BLaER1 (cell line): ENCODE results near the gene ENO2.
"Not testable (repeated sequence)": the region's sequence is repeated elsewhere in the genome, so short reads cannot be mapped to it uniquely, and the experiment has no call there.

Experiments used
- H3K27ac ChIP-seq: shearing (Covaris generic); formaldehyde crosslinking; 2 replicates; pipeline ENCODE4 v1.8.1; 2022
- H3K27me3 ChIP-seq: shearing (Covaris generic); formaldehyde crosslinking; 2 replicates; pipeline ENCODE4 v1.8.1; 2022
- H3K36me3 ChIP-seq: shearing (Covaris generic); formaldehyde crosslinking; 2 replicates; pipeline ENCODE4 v1.8.1; 2022
- H3K4me1 ChIP-seq: shearing (Covaris generic); formaldehyde crosslinking; 2 replicates; pipeline ENCODE4 v1.8.1; 2022
- H3K4me2 ChIP-seq: shearing (Covaris generic); formaldehyde crosslinking; 2 replicates; pipeline ENCODE4 v1.8.1; 2022
- H3K4me3 ChIP-seq: shearing (Covaris generic); formaldehyde crosslinking; 2 replicates; pipeline ENCODE4 v1.8.1; 2022
- H3K9ac ChIP-seq: shearing (Covaris generic); formaldehyde crosslinking; 2 replicates; pipeline ENCODE4 v1.8.1; 2022
- H3K9me3 ChIP-seq: shearing (Covaris generic); formaldehyde crosslinking; 2 replicates; pipeline ENCODE4 v1.8.1; 2022
- H4K20me1 ChIP-seq: shearing (Covaris generic); formaldehyde crosslinking; 2 replicates; pipeline ENCODE4 v1.8.1; 2022
- Cebpa-rat ChIP-seq: shearing (Covaris generic); IDR thresholded peaks from 2 replicates; pipeline ENCODE4 v1.8.1; 2022

The ENO2 gene

DNA sequence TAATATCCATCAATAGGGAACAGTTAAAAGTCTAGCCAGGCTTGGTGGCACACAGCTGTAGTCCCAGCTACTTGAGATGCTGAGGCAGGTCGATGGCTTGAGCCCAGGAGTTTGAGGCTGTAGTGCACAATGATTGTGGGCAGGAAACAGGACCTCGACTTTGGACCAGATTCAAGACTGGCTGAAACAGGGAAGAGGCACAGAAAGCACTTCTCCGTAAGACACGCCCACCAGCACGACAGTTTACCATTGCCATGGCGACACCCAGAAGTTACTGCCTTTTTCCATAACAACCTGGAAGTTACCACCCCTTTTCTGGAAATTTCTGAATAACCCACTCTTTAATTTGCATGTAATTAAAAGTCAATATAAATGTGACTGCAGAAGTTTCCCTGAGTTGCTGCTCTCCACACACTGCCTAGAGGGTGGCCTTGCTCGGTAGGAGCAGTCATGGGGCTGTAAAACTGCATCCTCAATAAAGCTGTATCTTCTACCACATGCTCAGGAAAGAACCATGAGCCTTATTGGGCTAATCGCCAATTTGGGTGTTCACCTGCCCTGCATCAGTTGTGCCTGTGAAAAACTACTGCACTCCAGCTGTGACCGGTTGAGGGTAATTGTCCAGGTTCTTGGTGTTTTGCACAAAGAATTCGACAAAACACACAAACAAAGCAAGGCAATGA, 14.4 kb upstream of the ENO2 start:
- Histone ChIP-seq H3K4me2 (peak overlapping the region; percentile 10; the same call in 1 of the 2 replicates), H3K36me3 (no peaks in the 10 kb centered on the region), H3K9me3 (no peaks in the 10 kb centered on the region), H3K27me3 (no peaks in the 10 kb centered on the region), H3K9ac (no peak overlapping the region), H3K4me1 (peaks cover 19% of the 10 kb centered on the region), H4K20me1 (no peaks in the 10 kb centered on the region), H3K27ac (no peak overlapping the region), H3K4me3 (no peak overlapping the region)
- TF ChIP-seq Cebpa-rat: no peak

DNA sequence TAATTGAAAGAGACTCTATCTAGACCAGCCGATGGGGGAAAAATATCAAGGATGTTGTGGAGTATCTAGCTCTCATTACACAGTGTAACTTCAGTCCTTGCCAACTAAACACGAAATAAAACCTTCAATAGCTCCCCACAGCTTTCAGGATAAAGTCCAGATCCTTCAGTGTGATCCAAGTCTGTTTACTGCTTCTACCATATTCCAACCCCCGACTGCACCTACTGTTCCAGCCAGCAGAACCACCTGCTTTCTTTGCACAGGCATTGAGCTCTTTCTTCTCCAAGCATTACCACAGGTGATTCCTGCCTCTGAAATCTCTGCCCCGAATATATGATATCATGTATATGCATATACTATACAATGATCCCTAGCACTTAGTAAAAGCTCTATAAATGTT, 11.9 kb upstream of the ENO2 start:
- peaks cover 13% of the 10 kb centered on the region; the same call in 1 of the 2 replicates for H3K36me3 ChIP-seq
- H3K4me2 ChIP-seq: no peak overlapping the region
- no peak overlapping the region for H3K4me3 ChIP-seq
- TF ChIP-seq Cebpa-rat: no peak
- no peaks in the 10 kb centered on the region for H3K9me3 ChIP-seq
- no peaks in the 10 kb centered on the region for H3K27me3 ChIP-seq
- no peak overlapping the region for H3K27ac ChIP-seq
- no peak overlapping the region for H3K9ac ChIP-seq
- H4K20me1 ChIP-seq: no peaks in the 10 kb centered on the region
- peaks cover 26% of the 10 kb centered on the region for H3K4me1 ChIP-seq

DNA sequence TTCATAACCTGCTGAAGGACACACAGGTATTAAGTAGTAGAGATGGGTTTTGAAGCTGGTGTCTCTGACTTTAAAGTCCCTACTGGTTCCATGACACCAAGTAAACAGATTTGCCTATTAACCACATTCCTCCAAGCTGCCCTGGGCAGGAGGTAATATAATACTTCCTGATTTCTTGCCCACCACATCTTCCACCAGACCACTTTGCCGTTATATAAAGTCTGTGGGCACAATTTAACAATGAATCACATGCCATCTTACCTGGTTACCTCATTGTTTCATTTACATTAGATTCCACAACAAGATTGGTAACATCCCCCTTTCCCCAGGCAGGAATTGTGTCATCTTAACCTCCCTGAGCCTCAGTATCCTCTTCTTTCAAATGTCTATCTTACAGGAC, 10.7 kb upstream of the ENO2 start:
- Histone ChIP-seq H3K9ac (no peak overlapping the region), H3K27ac (no peak overlapping the region)

DNA sequence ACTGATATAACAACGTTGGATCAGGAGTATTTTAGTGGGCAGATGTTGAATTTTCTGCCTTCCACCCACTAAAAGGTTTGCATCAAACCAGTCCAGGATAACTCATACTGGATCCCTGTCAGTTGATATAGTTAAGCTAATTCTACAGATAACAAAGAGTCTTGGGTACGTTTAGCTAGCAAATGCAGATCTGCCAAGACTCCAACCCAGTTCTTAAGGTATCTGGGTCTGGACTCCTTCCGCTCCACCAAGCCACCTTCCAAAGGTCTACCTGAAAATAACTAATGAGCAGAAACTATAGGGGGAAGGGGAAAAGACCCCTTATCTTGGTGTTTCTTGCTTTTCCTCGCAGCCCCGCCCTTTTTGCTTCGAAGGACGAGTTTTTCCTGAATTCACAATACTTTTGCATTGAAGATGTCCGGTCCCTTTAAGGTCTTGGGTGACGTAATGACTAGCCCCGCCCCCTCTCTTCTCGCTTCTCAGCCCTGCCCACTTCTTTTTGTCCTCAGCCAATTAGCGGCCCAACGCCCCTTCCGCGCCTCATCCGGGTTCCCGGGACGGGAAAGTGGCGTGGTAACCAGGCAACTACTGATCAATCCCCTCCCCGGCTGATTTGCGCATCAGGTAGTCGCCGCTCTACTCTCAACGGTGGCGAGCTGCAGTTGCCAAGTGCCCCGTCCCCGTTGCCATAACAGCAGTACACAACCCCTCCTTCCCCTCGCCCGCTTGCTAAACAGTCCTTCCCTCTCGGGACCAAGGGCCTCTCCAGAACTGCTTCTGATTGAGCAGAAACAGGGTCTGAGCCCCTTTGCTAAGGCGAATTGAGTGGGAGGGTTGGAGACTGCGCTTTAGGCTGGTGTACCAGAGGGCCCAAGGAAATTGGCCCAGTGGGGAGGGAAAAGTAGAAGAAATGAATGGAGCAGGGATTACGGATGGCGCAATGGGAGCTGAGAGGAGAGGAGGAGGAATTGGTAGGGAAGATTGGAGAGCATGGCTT, 9.8 kb upstream of the ENO2 start, which contains the start of gene LRRC23:
Gene LRRC23, plus strand, starts transcription at position 543 of the 997 bp plus-strand sequence. CDS start 812 bp downstream, outside the sequence.
- Histone ChIP-seq H3K4me1 (peaks cover 25% of the 10 kb centered on the region), H3K4me2 (peak within 1 kb of the TSS; percentile 99), H3K9ac (peak within 1 kb of the TSS; percentile 75), H4K20me1 (no peaks in the 10 kb centered on the region), H3K27ac (peak within 1 kb of the TSS; percentile 60), H3K4me3 (peak within 1 kb of the TSS; percentile 74), H3K36me3 (peaks cover 20% of the 10 kb centered on the region; the same call in 1 of the 2 replicates), H3K9me3 (no peaks in the 10 kb centered on the region), H3K27me3 (no peaks in the 10 kb centered on the region)
- no peak; the same call in 1 of the 2 replicates for TF ChIP-seq Cebpa-rat

More for the DNA sequence above, 10.7 kb upstream of the ENO2 start:
- H3K9me3 ChIP-seq: no peaks in the 10 kb centered on the region
- H3K4me2 ChIP-seq: peak overlapping the region; percentile 99
- no peaks in the 10 kb centered on the region for H3K27me3 ChIP-seq
- TF ChIP-seq Cebpa-rat: no peak
- H3K4me3 ChIP-seq: no peak overlapping the region
- no peaks in the 10 kb centered on the region for H4K20me1 ChIP-seq
- H3K36me3 ChIP-seq: peaks cover 20% of the 10 kb centered on the region; the same call in 1 of the 2 replicates
- H3K4me1 ChIP-seq: peaks cover 26% of the 10 kb centered on the region

DNA sequence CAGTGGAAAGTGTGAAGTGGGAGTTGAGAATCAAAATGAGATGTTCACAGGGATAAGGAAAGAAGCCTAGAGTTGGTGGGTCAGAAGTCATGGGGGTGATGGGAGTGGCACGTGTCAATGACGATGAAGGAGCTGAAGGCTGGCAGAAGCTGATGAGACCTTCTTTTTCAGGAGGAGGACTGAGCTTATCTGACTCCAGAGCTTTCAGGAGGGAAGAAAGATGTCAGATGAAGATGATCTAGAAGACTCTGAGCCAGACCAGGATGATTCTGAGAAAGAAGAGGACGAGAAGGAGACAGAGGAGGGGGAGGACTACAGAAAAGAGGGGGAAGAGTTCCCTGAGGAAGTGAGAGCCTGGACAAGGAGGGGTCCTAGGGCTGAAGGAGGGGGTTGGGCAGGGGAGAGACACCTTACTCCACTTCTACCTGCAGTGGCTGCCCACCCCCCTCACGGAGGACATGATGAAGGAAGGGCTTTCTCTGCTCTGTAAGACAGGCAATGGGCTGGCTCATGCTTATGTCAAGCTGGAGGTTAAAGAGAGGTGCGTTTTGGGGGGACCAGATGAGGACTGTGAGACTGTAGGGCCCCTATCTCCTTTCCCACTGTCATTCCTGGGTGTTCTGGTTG, 8.9 kb upstream of the ENO2 start:
- peak overlapping the region; percentile 74 for H3K4me3 ChIP-seq
- peaks cover 19% of the 10 kb centered on the region for H3K4me1 ChIP-seq
- H3K9ac ChIP-seq: peak overlapping the region; percentile 75
- TF ChIP-seq Cebpa-rat: no peak
- no peaks in the 10 kb centered on the region for H3K9me3 ChIP-seq
- H3K27me3 ChIP-seq: no peaks in the 10 kb centered on the region; the same call in 1 of the 2 replicates
- H4K20me1 ChIP-seq: no peaks in the 10 kb centered on the region
- peaks cover 20% of the 10 kb centered on the region; the same call in 1 of the 2 replicates for H3K36me3 ChIP-seq
- H3K27ac ChIP-seq: no peak overlapping the region
- H3K4me2 ChIP-seq: peak overlapping the region; percentile 99

DNA sequence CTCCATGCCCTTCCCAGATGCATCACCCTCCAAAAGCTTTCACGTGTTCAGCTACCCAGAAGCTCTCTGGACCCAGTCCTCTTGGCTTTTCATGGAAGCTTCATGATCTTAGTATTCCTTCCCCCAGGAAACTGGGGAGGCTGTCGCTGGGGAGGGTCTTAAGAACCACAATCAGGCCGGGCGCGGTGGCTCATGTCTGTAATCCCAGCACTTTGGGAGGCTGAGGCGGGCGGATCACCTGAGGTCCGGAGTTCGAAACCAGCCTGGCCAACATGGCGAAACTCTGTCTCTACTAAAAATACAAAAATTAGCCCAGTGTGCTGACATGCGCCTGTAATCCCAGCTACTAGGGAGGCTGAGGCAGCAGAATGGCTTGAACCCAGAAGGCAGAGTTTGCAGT, 6.2 kb upstream of the ENO2 start:
- H3K4me3 ChIP-seq, H3K27ac ChIP-seq, H3K9ac ChIP-seq, H3K4me2 ChIP-seq, H4K20me1 ChIP-seq, H3K9me3 ChIP-seq: not testable (repeated sequence)
- peaks cover 20% of the 10 kb centered on the region; the same call in 1 of the 2 replicates for H3K36me3 ChIP-seq
- peaks cover 19% of the 10 kb centered on the region for H3K4me1 ChIP-seq
- H3K27me3 ChIP-seq: peaks cover 25% of the 10 kb centered on the region

DNA sequence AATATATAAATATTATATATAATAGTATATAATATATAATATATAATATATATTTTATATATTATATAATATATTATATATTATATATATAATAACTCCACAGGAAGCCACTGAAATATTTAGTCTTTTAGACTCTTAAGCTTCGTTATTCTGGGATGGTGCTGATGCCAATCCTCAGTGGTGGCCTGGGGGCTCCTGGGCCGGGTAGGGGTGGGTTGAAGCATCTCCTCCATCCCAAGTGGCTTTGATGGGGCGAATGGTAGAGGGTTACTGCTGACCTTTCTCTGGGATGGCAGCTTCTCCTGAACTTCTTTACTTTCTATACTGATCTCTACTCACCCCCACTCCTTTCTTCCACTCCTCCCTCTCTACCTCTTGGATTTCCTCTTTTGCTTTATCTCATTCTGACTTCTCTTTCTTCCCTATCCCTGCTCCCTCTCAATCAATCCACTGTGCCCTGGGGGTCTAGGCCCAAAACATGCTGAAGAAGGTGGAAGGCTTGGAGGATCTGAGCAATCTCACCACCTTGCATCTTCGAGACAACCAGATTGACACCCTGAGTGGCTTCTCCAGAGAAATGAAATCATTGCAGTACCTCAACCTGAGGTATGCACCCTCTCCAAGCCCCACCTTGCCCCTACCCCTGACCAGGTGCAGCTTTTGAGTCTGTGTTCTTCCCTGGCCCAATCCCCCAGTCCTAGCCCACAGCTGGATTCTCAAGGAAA, 4.8 kb upstream of the ENO2 start:
- H3K9ac ChIP-seq: no peak overlapping the region
- H3K4me3 ChIP-seq: no peak overlapping the region
- peaks cover 39% of the 10 kb centered on the region for H3K27me3 ChIP-seq
- no peaks in the 10 kb centered on the region for H3K9me3 ChIP-seq
- peaks cover 17% of the 10 kb centered on the region for H3K4me1 ChIP-seq
- peaks cover 20% of the 10 kb centered on the region; the same call in 1 of the 2 replicates for H3K36me3 ChIP-seq
- no peak for TF ChIP-seq Cebpa-rat
- H4K20me1 ChIP-seq: no peaks in the 10 kb centered on the region
- H3K27ac ChIP-seq: no peak overlapping the region
- H3K4me2 ChIP-seq: no peak overlapping the region

DNA sequence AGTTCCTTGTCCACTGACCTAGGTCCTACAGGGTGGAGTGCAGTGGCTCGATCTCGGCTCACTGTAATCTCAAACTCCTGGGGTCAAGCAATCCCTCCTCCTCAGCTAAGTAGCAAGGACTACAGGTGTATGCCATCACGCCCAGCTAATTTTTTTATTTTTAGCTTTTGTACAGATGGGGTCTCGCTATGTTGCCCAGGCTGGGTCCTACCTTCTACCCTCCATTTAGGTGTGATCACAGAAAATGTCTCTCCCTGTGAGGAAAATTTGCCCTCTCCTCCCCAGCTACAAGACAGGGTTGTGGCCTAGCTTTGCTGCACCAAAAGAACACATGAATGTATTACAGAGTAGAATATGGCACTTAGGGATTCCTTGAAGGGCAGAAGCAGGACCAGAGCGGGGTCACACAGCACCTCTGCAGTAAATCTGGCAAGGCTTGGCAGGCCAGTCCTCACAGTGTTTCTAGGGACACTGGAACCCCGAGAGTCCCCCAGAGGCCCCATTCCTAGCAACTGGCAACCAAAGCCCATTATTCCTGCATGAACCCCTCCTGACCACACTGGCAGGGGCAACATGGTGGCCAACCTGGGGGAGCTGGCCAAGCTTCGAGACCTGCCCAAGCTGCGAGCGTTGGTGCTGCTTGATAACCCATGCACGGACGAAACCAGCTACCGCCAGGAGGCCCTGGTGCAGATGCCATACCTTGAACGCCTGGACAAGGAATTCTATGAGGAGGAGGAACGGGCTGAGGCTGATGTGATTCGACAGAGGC, 2.0 kb upstream of the ENO2 start:
- no peak overlapping the region for H3K4me3 ChIP-seq
- TF ChIP-seq Cebpa-rat: no peak
- peaks cover 67% of the 10 kb centered on the region for H3K27me3 ChIP-seq
- peaks cover 8% of the 10 kb centered on the region; the same call in 1 of the 2 replicates for H3K36me3 ChIP-seq
- H3K4me1 ChIP-seq: peaks cover 17% of the 10 kb centered on the region
- H3K27ac ChIP-seq: no peak overlapping the region
- H3K4me2 ChIP-seq: no peak overlapping the region
- H3K9ac ChIP-seq: no peak overlapping the region
- H4K20me1 ChIP-seq: peaks cover 7% of the 10 kb centered on the region; the same call in 1 of the 2 replicates
- H3K9me3 ChIP-seq: no peaks in the 10 kb centered on the region
